ENCODE measurements around the gene GALNT17. TPM values are rescaled to one million over a fixed set of nuclear protein-coding genes. Genes with fewer than 3 reads are reported as not detected.

The GALNT17 gene
- polyA plus RNA-seq, 1 donor from 2014 or later = 15.7 TPM

DNA sequence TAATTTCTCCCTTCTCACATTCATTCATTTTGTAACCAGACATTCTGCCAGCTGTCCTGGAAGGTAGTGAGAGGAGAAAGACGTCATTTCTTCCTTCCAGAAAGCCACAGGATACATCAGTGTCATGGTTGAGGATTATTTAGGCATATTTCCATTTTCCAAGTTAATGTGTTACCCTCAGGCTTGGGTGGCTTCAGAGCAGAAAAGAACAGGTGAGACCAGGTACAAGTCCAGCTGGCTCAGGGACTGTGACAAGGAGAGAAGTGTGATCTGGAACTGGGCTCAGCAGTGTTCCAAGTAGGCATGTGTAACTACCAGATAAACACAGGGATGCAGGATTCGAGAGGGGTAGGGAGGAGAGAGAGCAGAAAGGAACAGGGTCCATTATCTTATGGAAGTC, 386.9 kb downstream of the GALNT17 start:
- Histone ChIP-seq H3K27ac (ENCODE audit: low read length) (no peak overlapping the region), H3F3A (ENCODE audit: insufficient read depth, low read length, poor library complexity, severe bottlenecking) (no peaks in the 10 kb centered on the region), H3K27me3 (ENCODE audit: insufficient read depth, low read depth, low read length) (no peaks in the 10 kb centered on the region), H2AFZ (ENCODE audit: low read depth, low read length) (no peak overlapping the region), H3K4me3 (ENCODE audit: low read length) (no peak overlapping the region), H3K79me2 (replicated peaks; ENCODE audit: insufficient read depth, low read length) (no peaks in the 10 kb centered on the region), H4K20me1 (ENCODE audit: insufficient read depth) (no peaks in the 10 kb centered on the region), H3K9me3 (ENCODE audit: low read length) (no peaks in the 10 kb centered on the region), H3K9ac (ENCODE audit: low read length) (no peak overlapping the region), H3K4me2 (ENCODE audit: low read length) (no peak overlapping the region), H3K9me2 (ENCODE audit: insufficient read depth, low read length) (no peaks in the 10 kb centered on the region), H3K36me3 (ENCODE audit: insufficient read depth, low read length) (no peaks in the 10 kb centered on the region)
- TF ChIP-seq, protein P1, sequence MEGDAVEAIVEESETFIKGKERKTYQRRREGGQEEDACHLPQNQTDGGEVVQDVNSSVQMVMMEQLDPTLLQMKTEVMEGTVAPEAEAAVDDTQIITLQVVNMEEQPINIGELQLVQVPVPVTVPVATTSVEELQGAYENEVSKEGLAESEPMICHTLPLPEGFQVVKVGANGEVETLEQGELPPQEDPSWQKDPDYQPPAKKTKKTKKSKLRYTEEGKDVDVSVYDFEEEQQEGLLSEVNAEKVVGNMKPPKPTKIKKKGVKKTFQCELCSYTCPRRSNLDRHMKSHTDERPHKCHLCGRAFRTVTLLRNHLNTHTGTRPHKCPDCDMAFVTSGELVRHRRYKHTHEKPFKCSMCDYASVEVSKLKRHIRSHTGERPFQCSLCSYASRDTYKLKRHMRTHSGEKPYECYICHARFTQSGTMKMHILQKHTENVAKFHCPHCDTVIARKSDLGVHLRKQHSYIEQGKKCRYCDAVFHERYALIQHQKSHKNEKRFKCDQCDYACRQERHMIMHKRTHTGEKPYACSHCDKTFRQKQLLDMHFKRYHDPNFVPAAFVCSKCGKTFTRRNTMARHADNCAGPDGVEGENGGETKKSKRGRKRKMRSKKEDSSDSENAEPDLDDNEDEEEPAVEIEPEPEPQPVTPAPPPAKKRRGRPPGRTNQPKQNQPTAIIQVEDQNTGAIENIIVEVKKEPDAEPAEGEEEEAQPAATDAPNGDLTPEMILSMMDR (IDR thresholded peaks at IDR 0.05; ENCODE audit: poor library complexity, severe bottlenecking) = no peak
- no peak for TF ChIP-seq MXI1 (conservative IDR thresholded peaks at IDR 0.05; ENCODE audit: poor library complexity, severe bottlenecking)
- no peak for TF ChIP-seq POLR2AphosphoS5 (IDR thresholded peaks at IDR 0.05)
- no peak for TF ChIP-seq EP300 (conservative IDR thresholded peaks at IDR 0.05; ENCODE audit: poor library complexity, severe bottlenecking)
- TF ChIP-seq, protein P2, sequence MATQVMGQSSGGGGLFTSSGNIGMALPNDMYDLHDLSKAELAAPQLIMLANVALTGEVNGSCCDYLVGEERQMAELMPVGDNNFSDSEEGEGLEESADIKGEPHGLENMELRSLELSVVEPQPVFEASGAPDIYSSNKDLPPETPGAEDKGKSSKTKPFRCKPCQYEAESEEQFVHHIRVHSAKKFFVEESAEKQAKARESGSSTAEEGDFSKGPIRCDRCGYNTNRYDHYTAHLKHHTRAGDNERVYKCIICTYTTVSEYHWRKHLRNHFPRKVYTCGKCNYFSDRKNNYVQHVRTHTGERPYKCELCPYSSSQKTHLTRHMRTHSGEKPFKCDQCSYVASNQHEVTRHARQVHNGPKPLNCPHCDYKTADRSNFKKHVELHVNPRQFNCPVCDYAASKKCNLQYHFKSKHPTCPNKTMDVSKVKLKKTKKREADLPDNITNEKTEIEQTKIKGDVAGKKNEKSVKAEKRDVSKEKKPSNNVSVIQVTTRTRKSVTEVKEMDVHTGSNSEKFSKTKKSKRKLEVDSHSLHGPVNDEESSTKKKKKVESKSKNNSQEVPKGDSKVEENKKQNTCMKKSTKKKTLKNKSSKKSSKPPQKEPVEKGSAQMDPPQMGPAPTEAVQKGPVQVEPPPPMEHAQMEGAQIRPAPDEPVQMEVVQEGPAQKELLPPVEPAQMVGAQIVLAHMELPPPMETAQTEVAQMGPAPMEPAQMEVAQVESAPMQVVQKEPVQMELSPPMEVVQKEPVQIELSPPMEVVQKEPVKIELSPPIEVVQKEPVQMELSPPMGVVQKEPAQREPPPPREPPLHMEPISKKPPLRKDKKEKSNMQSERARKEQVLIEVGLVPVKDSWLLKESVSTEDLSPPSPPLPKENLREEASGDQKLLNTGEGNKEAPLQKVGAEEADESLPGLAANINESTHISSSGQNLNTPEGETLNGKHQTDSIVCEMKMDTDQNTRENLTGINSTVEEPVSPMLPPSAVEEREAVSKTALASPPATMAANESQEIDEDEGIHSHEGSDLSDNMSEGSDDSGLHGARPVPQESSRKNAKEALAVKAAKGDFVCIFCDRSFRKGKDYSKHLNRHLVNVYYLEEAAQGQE (IDR thresholded peaks at IDR 0.05; ENCODE audit: borderline replicate concordance) = no peak
- TF ChIP-seq EZH2 (IDR thresholded peaks at IDR 0.05; ENCODE audit: borderline replicate concordance, insufficient read depth, low read length, poor library complexity, severe bottlenecking) = no peak
- TF ChIP-seq RAD21 (conservative IDR thresholded peaks at IDR 0.05) = no peak
- TF ChIP-seq SMC3 (conservative IDR thresholded peaks at IDR 0.05; ENCODE audit: poor library complexity) = no peak
- TF ChIP-seq TAF1 (IDR thresholded peaks at IDR 0.05; ENCODE audit: low read depth) = no peak

DNA sequence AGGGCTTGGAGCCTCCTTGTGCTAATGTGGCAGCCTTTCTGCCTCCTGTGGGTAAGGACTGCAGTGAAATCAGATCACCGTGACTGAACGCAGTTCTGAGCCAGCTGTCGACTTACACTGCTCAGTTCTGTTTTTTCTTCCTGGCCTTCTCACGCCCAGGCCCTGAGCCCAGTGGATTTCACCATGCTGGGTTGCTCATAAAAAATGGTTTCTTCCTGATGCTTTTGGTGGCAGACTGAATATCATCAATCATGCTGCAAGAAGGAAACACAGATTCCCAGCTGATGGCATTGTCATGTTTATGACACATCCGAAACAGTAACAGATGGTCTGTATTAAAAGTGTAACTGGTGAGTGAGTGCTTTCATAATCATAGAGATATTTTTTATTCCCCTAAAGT, 389.6 kb downstream of the GALNT17 start:
- TF ChIP-seq EZH2 (IDR thresholded peaks at IDR 0.05; ENCODE audit: borderline replicate concordance, insufficient read depth, low read length, poor library complexity, severe bottlenecking) (no peak), POLR2AphosphoS5 (IDR thresholded peaks at IDR 0.05) (no peak), SMC3 (conservative IDR thresholded peaks at IDR 0.05; ENCODE audit: poor library complexity) (no peak), MXI1 (conservative IDR thresholded peaks at IDR 0.05; ENCODE audit: poor library complexity, severe bottlenecking) (no peak), EP300 (conservative IDR thresholded peaks at IDR 0.05; ENCODE audit: poor library complexity, severe bottlenecking) (no peak), RAD21 (conservative IDR thresholded peaks at IDR 0.05) (no peak), TAF1 (IDR thresholded peaks at IDR 0.05; ENCODE audit: low read depth) (no peak)
- TF ChIP-seq, protein P2 (IDR thresholded peaks at IDR 0.05; ENCODE audit: borderline replicate concordance) = no peak
- TF ChIP-seq, protein P1 (IDR thresholded peaks at IDR 0.05; ENCODE audit: poor library complexity, severe bottlenecking) = no peak
- H3F3A ChIP-seq (ENCODE audit: insufficient read depth, low read length, poor library complexity, severe bottlenecking) = no peaks in the 10 kb centered on the region
- no peak overlapping the region for H3K27ac ChIP-seq (ENCODE audit: low read length)
- no peaks in the 10 kb centered on the region for H3K9me3 ChIP-seq (ENCODE audit: low read length)
- H3K9ac ChIP-seq (ENCODE audit: low read length) = no peak overlapping the region
- H3K4me2 ChIP-seq (ENCODE audit: low read length) = no peak overlapping the region
- H2AFZ ChIP-seq (ENCODE audit: low read depth, low read length) = no peak overlapping the region
- no peaks in the 10 kb centered on the region for H3K36me3 ChIP-seq (ENCODE audit: insufficient read depth, low read length)
- H3K27me3 ChIP-seq (ENCODE audit: insufficient read depth, low read depth, low read length) = no peaks in the 10 kb centered on the region
- H3K9me2 ChIP-seq (ENCODE audit: insufficient read depth, low read length) = no peaks in the 10 kb centered on the region
- no peaks in the 10 kb centered on the region for H4K20me1 ChIP-seq (ENCODE audit: insufficient read depth)
- H3K79me2 ChIP-seq (replicated peaks; ENCODE audit: insufficient read depth, low read length) = no peaks in the 10 kb centered on the region
- no peak overlapping the region for H3K4me3 ChIP-seq (ENCODE audit: low read length)

All from neural cell (in vitro differentiated cells).